Omental fat pad (tissue), 4 donors: ENCODE measurements around the gene ALDH7A1. TPM values are rescaled to one million over a fixed set of nuclear protein-coding genes. Genes with fewer than 3 reads are reported as not detected.

Experiments used
- ATAC-seq: fragments of 150-250 bp; one replicate; pipeline ENCODE4 v1.9.1; 2016; ENCODE audit warnings: mild to moderate bottlenecking, moderate library complexity; ENCODE audit not compliant: low FRiP score
- DNase-seq: peaks from one replicate; pipeline ENCODE4 v3.0.0-alpha.2; 2019; ENCODE audit warnings: low spot score
- total RNA-seq, 4 donors: library from RNA; depleted of rRNA; stranded (reverse); fragments of >200 nt; gene quantifications; one replicate each; pipeline ENCODE4 v1.1.0, GENCODE V29; 2016
- TF ChIP-seq, protein P1 (sequence below), 3 donors: fragments of 450-650 bp; IDR thresholded peaks; one replicate each; pipeline ENCODE4 v1.5.1; 2016 to 2017; ENCODE audit warnings: antibody characterized with exemption in 3 of 3, mild to moderate bottlenecking in 3 of 3, moderate library complexity in 2 of 3

Gene ALDH7A1
- total RNA-seq, 4 donors from 2014 or later, result 14.8 to 32.6 (median 17.9) TPM

GRCh38 chr5:126535856-126536545 lies 59.0 kb downstream of the ALDH7A1 start:
- TF ChIP-seq, protein P1, sequence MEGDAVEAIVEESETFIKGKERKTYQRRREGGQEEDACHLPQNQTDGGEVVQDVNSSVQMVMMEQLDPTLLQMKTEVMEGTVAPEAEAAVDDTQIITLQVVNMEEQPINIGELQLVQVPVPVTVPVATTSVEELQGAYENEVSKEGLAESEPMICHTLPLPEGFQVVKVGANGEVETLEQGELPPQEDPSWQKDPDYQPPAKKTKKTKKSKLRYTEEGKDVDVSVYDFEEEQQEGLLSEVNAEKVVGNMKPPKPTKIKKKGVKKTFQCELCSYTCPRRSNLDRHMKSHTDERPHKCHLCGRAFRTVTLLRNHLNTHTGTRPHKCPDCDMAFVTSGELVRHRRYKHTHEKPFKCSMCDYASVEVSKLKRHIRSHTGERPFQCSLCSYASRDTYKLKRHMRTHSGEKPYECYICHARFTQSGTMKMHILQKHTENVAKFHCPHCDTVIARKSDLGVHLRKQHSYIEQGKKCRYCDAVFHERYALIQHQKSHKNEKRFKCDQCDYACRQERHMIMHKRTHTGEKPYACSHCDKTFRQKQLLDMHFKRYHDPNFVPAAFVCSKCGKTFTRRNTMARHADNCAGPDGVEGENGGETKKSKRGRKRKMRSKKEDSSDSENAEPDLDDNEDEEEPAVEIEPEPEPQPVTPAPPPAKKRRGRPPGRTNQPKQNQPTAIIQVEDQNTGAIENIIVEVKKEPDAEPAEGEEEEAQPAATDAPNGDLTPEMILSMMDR (IDR thresholded peaks at IDR 0.05), result no peak
- ATAC-seq (no peak), DNase-seq (no peak)

DNA sequence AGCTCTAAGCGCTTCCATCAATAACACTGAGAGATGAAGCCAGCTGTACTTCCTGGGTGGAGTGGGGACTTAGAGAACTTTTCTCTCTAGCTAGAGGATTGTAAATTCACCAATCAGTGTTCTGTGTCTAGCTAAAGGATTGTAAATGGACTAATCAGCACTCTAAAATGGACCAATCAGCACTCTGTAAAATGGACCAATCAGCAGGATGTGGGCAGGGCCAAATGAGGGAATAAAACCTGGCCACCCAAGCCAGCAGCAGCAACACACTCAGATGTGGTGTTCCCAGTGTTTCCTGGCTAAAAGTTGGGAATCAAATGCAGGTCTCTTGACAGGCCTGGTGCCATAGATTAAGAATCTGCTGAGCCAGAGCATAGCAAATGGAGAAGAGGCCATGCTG lies 60.5 kb downstream of the ALDH7A1 start:
- no peak for ATAC-seq
- TF ChIP-seq, protein P1 (IDR thresholded peaks at IDR 0.05), result no peak
- DNase-seq, result no peak

DNA sequence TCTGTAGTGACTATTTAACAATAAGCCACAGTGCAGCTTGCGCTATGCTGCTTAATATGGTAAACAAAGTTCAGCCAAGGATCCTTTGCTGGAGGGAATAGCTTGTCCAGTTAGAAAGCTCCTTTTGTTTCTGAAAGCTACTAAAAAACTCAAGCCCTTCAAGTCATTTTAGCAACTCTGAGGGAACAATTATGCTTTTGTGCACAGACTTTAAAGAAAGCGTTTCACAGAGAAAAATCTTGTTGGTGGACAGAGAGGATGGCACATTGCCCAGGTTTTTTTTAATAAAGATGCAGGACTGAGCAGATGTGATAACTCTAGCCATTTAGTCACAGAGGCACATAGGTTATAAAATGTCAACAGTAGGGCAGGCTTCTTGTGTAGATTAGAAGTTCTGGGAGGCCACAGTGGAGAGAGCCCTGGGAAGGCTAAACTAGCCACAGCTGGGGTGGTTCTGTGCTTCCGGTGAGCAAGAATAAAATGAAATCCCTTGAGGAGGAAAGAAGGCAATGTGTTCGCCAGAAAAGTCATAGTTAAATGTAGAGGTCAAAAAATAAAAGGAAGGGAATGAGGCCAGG lies 63.4 kb downstream of the ALDH7A1 start:
- TF ChIP-seq, protein P1 (IDR thresholded peaks at IDR 0.05), result no peak
- DNase-seq, result no peak
- ATAC-seq, result no peak

GRCh38 chr5:126527892-126528291 lies 67.1 kb downstream of the ALDH7A1 start:
- DNase-seq (no peak), ATAC-seq (no peak)
- TF ChIP-seq, protein P1 (IDR thresholded peaks at IDR 0.05), result no peak

DNA sequence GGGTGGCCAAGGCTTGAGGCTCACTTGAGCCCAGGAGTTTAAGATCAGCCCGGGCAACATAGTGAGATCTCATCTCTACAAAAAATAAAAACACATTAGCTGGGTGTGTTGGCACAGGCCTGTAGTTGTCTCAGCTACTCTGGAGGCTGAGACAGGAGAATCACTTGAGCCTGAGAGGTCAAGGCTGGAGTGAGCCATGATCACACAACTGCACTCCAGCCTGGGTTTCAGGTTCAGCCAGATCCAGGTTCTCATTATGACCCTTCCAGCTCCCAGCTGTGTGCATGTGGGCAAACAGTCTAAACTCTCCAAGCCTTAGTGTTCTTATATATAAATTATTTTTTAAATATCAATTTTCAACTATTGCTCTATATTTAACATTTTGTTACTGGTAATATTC lies 67.9 kb downstream of the ALDH7A1 start:
- TF ChIP-seq, protein P1 (IDR thresholded peaks at IDR 0.05), result no peak
- no peak for DNase-seq
- no peak for ATAC-seq

DNA sequence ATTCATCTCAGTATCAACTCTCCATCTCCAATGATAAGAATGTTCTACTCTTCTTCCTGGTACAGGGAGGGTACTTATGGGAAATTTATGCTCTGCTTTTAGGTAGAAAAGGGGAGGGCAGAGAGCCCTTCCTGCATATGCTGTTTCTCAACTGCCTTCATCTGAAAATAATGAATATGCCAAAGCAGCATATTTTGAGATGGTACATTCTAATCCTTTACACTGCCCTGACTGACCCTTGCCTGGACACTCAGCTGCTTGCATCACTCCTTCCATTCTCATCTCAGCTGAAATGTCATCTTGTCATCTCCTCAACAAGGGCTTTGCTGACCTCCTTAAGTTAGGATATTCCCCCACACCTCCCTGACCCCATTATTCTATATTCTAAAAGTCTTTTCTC lies 68.5 kb downstream of the ALDH7A1 start:
- ATAC-seq (peak; percentile 57), DNase-seq (no peak)
- TF ChIP-seq, protein P1 (IDR thresholded peaks at IDR 0.05), result no peak
